A549 (cell line): ENCODE measurements around the gene GATB. TPM values are rescaled to one million over a fixed set of nuclear protein-coding genes. Genes with fewer than 3 reads are reported as not detected.
"Not testable (repeated sequence)": the region's sequence is repeated elsewhere in the genome, so short reads cannot be mapped to it uniquely, and the experiment has no call there.

ENCODE experiments used
- ATAC-seq, 2 experiments: fragments of 200-7000 bp in 1 of 2; fragments of >200 bp in 1 of 2; cut with Nextera tagmentation in 1 of 2; cut with Tn5 transposase in 1 of 2; 3 replicates each; pipeline versions ENCODE4 v1.8.0 to v1.9.1; 2018 to 2020; ENCODE audit warnings: mild to moderate bottlenecking in 1 of 2, moderate library complexity in 1 of 2
- CTCF ChIA-PET: fragments of 300-600 bp; sonication (Branson Sonifier 250); formaldehyde crosslinking; extraction: SDS; loops from one replicate; lab custom pipeline; 2021; ENCODE audit warnings: antibody characterized with exemption, inconsistent platforms; lab: Yijun Ruan, JAX
- POLR2A ChIA-PET: fragments of 350-600 bp; formaldehyde crosslinking; extraction: SDS; loops from one replicate; lab custom pipeline; 2021; ENCODE audit warnings: antibody characterized with exemption, inconsistent platforms; lab: Yijun Ruan, JAX
- DNase-seq, 2 experiments: peaks; one replicate each; pipeline versions ENCODE4 v3.0.0 to v3.0.0-alpha.2; 2011 to 2016; ENCODE audit warnings: low read depth in 1 of 2, low spot score in 1 of 2
- FAIRE-seq: peaks from 2 replicates; lab custom pipeline; 2011; peaks lifted over from hg19 to GRCh38; lab: Jason Lieb, UNC
- H3K27ac ChIP-seq, 2 experiments: fragments of >200 bp; sonication (Bioruptor Twin); formaldehyde crosslinking; 3 replicates each; pipeline ENCODE4 v1.5.1; 2016 to 2017
- H3K4me1 ChIP-seq: fragments of >200 bp; sonication (Bioruptor Twin); formaldehyde crosslinking; 3 replicates; pipeline ENCODE4 v1.6.1; 2016
- H3K4me2 ChIP-seq: fragments of >200 bp; sonication (Bioruptor Twin); formaldehyde crosslinking; 3 replicates; pipeline ENCODE4 v1.6.1; 2016
- H3K4me3 ChIP-seq: fragments of >200 bp; sonication (Bioruptor Twin); formaldehyde crosslinking; 3 replicates; pipeline ENCODE4 v1.5.1; 2016
- H3K9me3 ChIP-seq: fragments of >200 bp; sonication (Bioruptor Twin); formaldehyde crosslinking; 3 replicates; pipeline ENCODE4 v1.6.1; 2016
- BHLHE40 ChIP-seq: IDR thresholded peaks from 2 replicates; pipeline ENCODE4 v1.6.1; 2012; ENCODE audit warnings: low read depth, low read length, inconsistent platforms
- ELK1 ChIP-seq: fragments of 150-350 bp; IDR thresholded peaks from 2 replicates; pipeline ENCODE4 v1.6.1; 2014; ENCODE audit warnings: low read depth, mild to moderate bottlenecking, low read length
- FOSB ChIP-seq: fragments of 250-450 bp; sonication (Bioruptor Pico); IDR thresholded peaks from 2 replicates; pipeline ENCODE4 v1.5.0; 2020; ENCODE audit warnings: mild to moderate bottlenecking, moderate library complexity
- HDAC2 ChIP-seq: fragments of 200-600 bp; sonication (generic); IDR thresholded peaks from 2 replicates; pipeline ENCODE4 v1.6.1; 2016
- HOXA7 ChIP-seq: fragments of 250-450 bp; sonication (Bioruptor Pico); IDR thresholded peaks from 2 replicates; pipeline ENCODE4 v1.5.0; 2020; ENCODE audit warnings: mild to moderate bottlenecking, moderate library complexity
- HOXB13 ChIP-seq: fragments of 250-450 bp; sonication (Bioruptor Pico); IDR thresholded peaks from 2 replicates; pipeline ENCODE4 v1.5.0; 2020; ENCODE audit warnings: low read depth, mild to moderate bottlenecking, moderate library complexity
- MAFK ChIP-seq: fragments of 450-650 bp; IDR thresholded peaks from 2 replicates; pipeline ENCODE4 v1.6.1; 2014; ENCODE audit not compliant: partially characterized antibody
- MAZ ChIP-seq: fragments of 150-350 bp; IDR thresholded peaks from 2 replicates; pipeline ENCODE4 v1.6.1; 2014; ENCODE audit warnings: antibody characterized with exemption, low read depth, low read length, borderline replicate concordance
- MYC ChIP-seq: IDR thresholded peaks from 2 replicates; pipeline ENCODE4 v1.6.1; 2012; ENCODE audit warnings: mild to moderate bottlenecking, inconsistent platforms, low read length, improper control_type of control experiment, borderline replicate concordance
- NFE2L2 ChIP-seq: fragments of 150-350 bp; conservative IDR thresholded peaks from 2 replicates; pipeline ENCODE4 v1.6.1; 2014; ENCODE audit warnings: low read length
- NPAS2 ChIP-seq: fragments of 250-450 bp; sonication (Bioruptor Pico); IDR thresholded peaks from 2 replicates; pipeline ENCODE4 v1.8.0; 2022; ENCODE audit warnings: mild to moderate bottlenecking, moderate library complexity, borderline replicate concordance
- RARB ChIP-seq: fragments of 250-450 bp; sonication (Bioruptor Pico); IDR thresholded peaks from 2 replicates; pipeline ENCODE4 v1.8.0; 2021; ENCODE audit warnings: mild to moderate bottlenecking, moderate library complexity
- REST ChIP-seq: fragments of 200-600 bp; sonication (generic); IDR thresholded peaks from 2 replicates; pipeline ENCODE4 v1.6.1; 2016; ENCODE audit warnings: antibody characterized with exemption, mild to moderate bottlenecking, moderate library complexity
- RNF2 ChIP-seq: fragments of 200-600 bp; sonication (generic); IDR thresholded peaks from 2 replicates; pipeline ENCODE4 v1.6.1; 2016; ENCODE audit warnings: low read depth, mild to moderate bottlenecking, antibody characterized with exemption, moderate library complexity, borderline replicate concordance
- SREBF2 ChIP-seq: fragments of 450-650 bp; IDR thresholded peaks from 2 replicates; pipeline ENCODE4 v1.6.1; 2014; ENCODE audit warnings: mild to moderate bottlenecking, moderate library complexity
- ZC3H11A ChIP-seq: fragments of 450-650 bp; IDR thresholded peaks from 2 replicates; pipeline ENCODE4 v1.6.1; 2014; ENCODE audit warnings: antibody characterized with exemption, mild to moderate bottlenecking
- WGBS: methylation state at CpG from one replicate; pipeline ENCODE4 v1.1.6; 2017; ENCODE audit errors: missing lambda C conversion rate; 5-methylcytosine and 5-hydroxymethylcytosine counted together
- polyA plus RNA-seq, 4 experiments: library from polyadenylated mRNA; depleted of rRNA in 3 of 4; stranded (reverse); fragments of >200 nt; fragmentation: RNase III in 1 of 4; extraction: RNeasy Plus Mini Kit Qiagen cat#74134 plus additional on column Dnase treatment in 1 of 4; gene quantifications; 2 replicates in 3 of 4; 3 replicates in 1 of 4; pipeline ENCODE4 v1.2.3, GENCODE V29; 2011 to 2017
- TF ChIP-seq, protein P1 (sequence below): IDR thresholded peaks from 2 replicates; pipeline ENCODE4 v1.6.1; 2012
- TF ChIP-seq, protein P2 (sequence below): fragments of 450-650 bp; IDR thresholded peaks from 2 replicates; pipeline ENCODE4 v1.6.1; 2014; ENCODE audit warnings: antibody characterized with exemption
- TF ChIP-seq, protein P3 (sequence below): fragments of >200 bp; sonication (Bioruptor Twin); formaldehyde crosslinking; IDR thresholded peaks from 3 replicates; pipeline ENCODE4 v1.6.1; 2016
- TF ChIP-seq, protein P4 (sequence below): IDR thresholded peaks from 2 replicates; pipeline ENCODE4 v1.6.1; 2012; ENCODE audit warnings: low read depth, borderline replicate concordance

Gene GATB
- polyA plus RNA-seq, 2 of the 4 experiments (the other 2 are of a cell fraction), result 12.1 to 17.8 TPM

DNA sequence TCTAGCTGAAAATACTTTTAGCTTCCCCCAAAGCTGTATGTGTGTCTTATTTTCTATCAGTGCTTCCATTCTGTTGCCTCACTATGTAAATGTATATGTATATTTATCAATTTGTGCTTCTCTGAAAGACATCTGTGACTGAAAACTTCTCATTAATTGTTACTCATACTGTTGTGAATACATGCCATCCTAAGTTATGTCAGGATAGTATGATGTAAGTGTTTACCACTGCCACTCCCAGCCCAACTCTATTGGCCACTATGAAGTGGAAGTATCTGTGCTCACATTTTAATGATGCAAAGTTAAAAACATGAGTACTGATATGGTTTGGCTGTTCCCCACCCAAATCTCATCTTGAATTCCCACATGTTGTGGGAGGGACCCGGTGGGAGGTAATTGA, 24.4 kb downstream of the GATB start:
- TF ChIP-seq ELK1, result no peak
- no peak for TF ChIP-seq HDAC2
- TF ChIP-seq, protein P1, sequence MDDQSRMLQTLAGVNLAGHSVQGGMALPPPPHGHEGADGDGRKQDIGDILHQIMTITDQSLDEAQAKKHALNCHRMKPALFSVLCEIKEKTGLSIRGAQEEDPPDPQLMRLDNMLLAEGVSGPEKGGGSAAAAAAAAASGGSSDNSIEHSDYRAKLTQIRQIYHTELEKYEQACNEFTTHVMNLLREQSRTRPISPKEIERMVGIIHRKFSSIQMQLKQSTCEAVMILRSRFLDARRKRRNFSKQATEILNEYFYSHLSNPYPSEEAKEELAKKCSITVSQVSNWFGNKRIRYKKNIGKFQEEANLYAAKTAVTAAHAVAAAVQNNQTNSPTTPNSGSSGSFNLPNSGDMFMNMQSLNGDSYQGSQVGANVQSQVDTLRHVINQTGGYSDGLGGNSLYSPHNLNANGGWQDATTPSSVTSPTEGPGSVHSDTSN, result no peak
- TF ChIP-seq, protein P2, sequence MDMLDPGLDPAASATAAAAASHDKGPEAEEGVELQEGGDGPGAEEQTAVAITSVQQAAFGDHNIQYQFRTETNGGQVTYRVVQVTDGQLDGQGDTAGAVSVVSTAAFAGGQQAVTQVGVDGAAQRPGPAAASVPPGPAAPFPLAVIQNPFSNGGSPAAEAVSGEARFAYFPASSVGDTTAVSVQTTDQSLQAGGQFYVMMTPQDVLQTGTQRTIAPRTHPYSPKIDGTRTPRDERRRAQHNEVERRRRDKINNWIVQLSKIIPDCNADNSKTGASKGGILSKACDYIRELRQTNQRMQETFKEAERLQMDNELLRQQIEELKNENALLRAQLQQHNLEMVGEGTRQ, result no peak
- TF ChIP-seq, all 56 proteins: peak for 0
- FAIRE-seq (no peak), ATAC-seq (no peak)

DNA sequence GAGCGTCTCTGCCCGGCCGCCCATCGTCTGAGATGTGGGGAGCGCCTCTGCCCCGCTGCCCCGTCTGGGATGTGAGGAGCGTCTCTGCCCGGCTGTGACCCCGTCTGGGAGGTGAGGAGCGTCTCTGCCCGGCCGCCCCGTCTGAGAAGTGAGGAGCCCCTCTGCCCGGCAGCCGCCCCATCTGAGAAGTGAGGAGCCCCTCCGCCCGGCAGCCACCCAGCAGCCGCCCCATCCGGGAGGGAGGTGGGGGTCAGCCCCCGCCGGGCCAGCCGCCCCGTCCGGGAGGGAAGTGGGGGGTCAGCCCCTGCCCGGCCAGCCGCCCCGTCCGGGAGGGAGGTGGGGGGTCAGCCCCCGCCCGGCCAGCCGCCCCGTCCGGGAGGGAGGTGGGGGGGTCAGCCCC, 29.1 kb downstream of the GATB start:
- H3K9me3 ChIP-seq, result not testable (repeated sequence)

More for the DNA sequence above, 24.4 kb downstream of the GATB start:
- POLR2A ChIA-PET, result no interaction called here
- 78% methylated on average over 1 of the region's 1 CpG for WGBS
- Histone ChIP-seq H3K4me2 (no peak overlapping the region), H3K27ac (no peak overlapping the region), H3K4me3 (no peak overlapping the region), H3K4me1 (no peaks in the 10 kb centered on the region), H3K9me3 (0 out of 3 replicates have a peak, but pooled peaks cover 3% of the 10 kb centered on the region)
- DNase-seq, result no peak
- CTCF ChIA-PET, result no interaction called here

GRCh38 chr4:151729731-151730559, 30.9 kb downstream of the GATB start:
- TF ChIP-seq BHLHE40 (no peak), SREBF2 (no peak), NFE2L2 (no peak), HOXB13 (no peak), ZC3H11A (no peak), MAFK (no peak)
- TF ChIP-seq, all 56 proteins: peak for 0
- FAIRE-seq, result no peak
- WGBS, result 80% methylated on average over 10 of the region's 12 CpGs
- ChIA-PET CTCF (interaction anchor here (1.1 kb wide), 1 partner anchor 9 kb away, joined by 4 read pairs; no protein-coding TSS in a partner anchor), POLR2A (no interaction called here)
- peak in 1 of 2 experiments; percentile 27 for DNase-seq
- Histone ChIP-seq H3K27ac (no peak overlapping the region), H3K4me3 (no peak overlapping the region), H3K4me1 (peaks cover 9% of the 10 kb centered on the region), H3K9me3 (no peaks in the 10 kb centered on the region), H3K4me2 (no peak overlapping the region)
- ATAC-seq, result no peak

More for the DNA sequence above, 29.1 kb downstream of the GATB start:
- H3K4me1 ChIP-seq, POLR2A ChIA-PET, H3K4me2 ChIP-seq, DNase-seq, CTCF ChIA-PET, FAIRE-seq, H3K4me3 ChIP-seq, H3K27ac ChIP-seq, ATAC-seq: not testable (repeated sequence)
- no CpG with 5 or more reads among the region's 34 CpGs for WGBS

DNA sequence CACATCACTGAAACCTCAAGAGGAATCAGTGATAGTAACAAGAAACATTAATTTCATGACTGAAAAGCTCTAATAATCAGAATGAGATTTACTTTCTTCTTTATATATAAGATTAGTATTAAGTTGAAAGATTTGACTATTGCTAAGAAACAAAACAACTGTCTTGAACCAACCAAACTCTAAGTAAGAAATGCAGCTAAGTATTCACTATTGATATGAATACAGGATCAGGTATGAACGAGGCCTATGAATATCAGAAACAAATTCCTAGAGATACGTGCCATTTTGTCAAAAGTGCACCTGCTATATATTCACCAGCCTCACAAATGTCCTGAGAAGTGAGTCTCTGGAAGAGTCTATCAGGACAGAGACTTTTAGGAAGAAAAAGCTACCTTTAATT, 32.1 kb downstream of the GATB start:
- 72% methylated on average over 2 of the region's 2 CpGs for WGBS
- Histone ChIP-seq H3K27ac (no peak overlapping the region), H3K9me3 (no peaks in the 10 kb centered on the region), H3K4me2 (no peak overlapping the region), H3K4me3 (no peak overlapping the region), H3K4me1 (peaks cover 9% of the 10 kb centered on the region)
- ATAC-seq (no peak), DNase-seq (no peak), FAIRE-seq (no peak)
- ChIA-PET POLR2A (no interaction called here), CTCF (no interaction called here)
- no peak for TF ChIP-seq MAZ
- no peak for TF ChIP-seq HOXA7 (CRISPR knock-in tag)
- TF ChIP-seq FOSB (CRISPR knock-in tag), result no peak
- no peak for TF ChIP-seq RARB (CRISPR knock-in tag)
- TF ChIP-seq NFE2L2, result no peak
- TF ChIP-seq NPAS2 (CRISPR knock-in tag), result no peak
- no peak for TF ChIP-seq RNF2
- no peak for TF ChIP-seq REST
- TF ChIP-seq, protein P3, sequence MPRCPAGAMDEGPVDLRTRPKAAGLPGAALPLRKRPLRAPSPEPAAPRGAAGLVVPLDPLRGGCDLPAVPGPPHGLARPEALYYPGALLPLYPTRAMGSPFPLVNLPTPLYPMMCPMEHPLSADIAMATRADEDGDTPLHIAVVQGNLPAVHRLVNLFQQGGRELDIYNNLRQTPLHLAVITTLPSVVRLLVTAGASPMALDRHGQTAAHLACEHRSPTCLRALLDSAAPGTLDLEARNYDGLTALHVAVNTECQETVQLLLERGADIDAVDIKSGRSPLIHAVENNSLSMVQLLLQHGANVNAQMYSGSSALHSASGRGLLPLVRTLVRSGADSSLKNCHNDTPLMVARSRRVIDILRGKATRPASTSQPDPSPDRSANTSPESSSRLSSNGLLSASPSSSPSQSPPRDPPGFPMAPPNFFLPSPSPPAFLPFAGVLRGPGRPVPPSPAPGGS, result no peak
- TF ChIP-seq, protein P4, sequence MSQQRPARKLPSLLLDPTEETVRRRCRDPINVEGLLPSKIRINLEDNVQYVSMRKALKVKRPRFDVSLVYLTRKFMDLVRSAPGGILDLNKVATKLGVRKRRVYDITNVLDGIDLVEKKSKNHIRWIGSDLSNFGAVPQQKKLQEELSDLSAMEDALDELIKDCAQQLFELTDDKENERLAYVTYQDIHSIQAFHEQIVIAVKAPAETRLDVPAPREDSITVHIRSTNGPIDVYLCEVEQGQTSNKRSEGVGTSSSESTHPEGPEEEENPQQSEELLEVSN, result no peak
- TF ChIP-seq MYC, result no peak
